ENCODE results near the gene FZR1.

DNA sequence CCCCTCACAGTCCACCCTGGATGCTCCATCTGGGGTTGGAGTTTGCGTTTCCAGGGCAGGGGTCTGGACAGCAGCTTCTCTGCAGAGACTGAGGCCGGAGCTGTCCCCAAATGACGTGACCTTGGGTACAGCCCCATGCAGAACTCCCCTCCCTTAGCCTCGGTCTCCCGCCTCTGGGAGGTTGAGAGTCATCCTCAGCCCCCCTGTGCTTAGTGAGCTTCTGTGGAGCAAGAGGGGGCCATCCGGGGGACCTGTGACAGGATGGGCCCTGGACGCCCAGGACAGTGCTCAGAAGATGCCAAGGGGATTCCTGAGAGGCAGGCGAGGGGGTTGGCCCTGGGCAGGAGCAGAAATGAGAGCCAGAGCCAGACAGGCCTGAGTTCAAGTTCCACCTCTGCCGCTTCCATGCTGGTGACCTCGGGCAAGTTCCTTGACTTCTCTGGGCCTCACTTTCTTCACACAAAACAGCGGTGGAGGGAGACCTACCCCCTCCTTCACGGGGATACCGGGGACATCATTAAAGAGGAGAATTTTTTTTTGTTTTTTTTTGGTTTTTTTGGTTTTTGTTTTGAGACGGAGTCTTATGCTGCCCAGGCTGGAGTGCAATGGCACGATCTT lies 46.0 kb upstream of the FZR1 start:
- TF ChIP-seq, protein P1, sequence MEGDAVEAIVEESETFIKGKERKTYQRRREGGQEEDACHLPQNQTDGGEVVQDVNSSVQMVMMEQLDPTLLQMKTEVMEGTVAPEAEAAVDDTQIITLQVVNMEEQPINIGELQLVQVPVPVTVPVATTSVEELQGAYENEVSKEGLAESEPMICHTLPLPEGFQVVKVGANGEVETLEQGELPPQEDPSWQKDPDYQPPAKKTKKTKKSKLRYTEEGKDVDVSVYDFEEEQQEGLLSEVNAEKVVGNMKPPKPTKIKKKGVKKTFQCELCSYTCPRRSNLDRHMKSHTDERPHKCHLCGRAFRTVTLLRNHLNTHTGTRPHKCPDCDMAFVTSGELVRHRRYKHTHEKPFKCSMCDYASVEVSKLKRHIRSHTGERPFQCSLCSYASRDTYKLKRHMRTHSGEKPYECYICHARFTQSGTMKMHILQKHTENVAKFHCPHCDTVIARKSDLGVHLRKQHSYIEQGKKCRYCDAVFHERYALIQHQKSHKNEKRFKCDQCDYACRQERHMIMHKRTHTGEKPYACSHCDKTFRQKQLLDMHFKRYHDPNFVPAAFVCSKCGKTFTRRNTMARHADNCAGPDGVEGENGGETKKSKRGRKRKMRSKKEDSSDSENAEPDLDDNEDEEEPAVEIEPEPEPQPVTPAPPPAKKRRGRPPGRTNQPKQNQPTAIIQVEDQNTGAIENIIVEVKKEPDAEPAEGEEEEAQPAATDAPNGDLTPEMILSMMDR (IDR thresholded peaks at IDR 0.05), result no peak
- TF ChIP-seq EP300 (IDR thresholded peaks at IDR 0.05), result no peak

All from suprapubic skin (tissue), 3 donors.